GM21381 (cell line): ENCODE data around the gene SNRNP48.

Experiments
- ATAC-seq: cut with Tn5 transposase; IDR thresholded peaks from one replicate; pipeline ENCODE4 v1.9.1; 2021; ENCODE audit warnings: mild to moderate bottlenecking, moderate library complexity; ENCODE audit not compliant: unreplicated experiment

SNRNP48 gene

GRCh38 chr6:7590918-7591302, 912 bp downstream of the SNRNP48 start:
- ATAC-seq: no peak

GRCh38 chr6:7591770-7592169, 1.8 kb downstream of the SNRNP48 start:
- ATAC-seq: no peak

GRCh38 chr6:7593229-7593628, 3.2 kb downstream of the SNRNP48 start:
- ATAC-seq: no peak

GRCh38 chr6:7594579-7595125, 4.7 kb downstream of the SNRNP48 start:
- ATAC-seq: no peak

- peak; percentile 23 for ATAC-seq
Measured at GRCh38 chr6:7604003-7604402, 14.0 kb downstream of the SNRNP48 start.

- peak; percentile 79 for ATAC-seq
Measured at GRCh38 chr6:7604506-7604905, 14.5 kb downstream of the SNRNP48 start.

GRCh38 chr6:7615611-7616383, 25.8 kb downstream of the SNRNP48 start:
- ATAC-seq: no peak

- peak; percentile 54 for ATAC-seq
Measured at GRCh38 chr6:7617801-7618764, 28.1 kb downstream of the SNRNP48 start.

GRCh38 chr6:7621761-7622160, 31.8 kb downstream of the SNRNP48 start:
- no peak for ATAC-seq

- ATAC-seq: no peak
Measured at GRCh38 chr6:7624796-7625710, 35.1 kb downstream of the SNRNP48 start.

- no peak for ATAC-seq
Measured at GRCh38 chr6:7628479-7628878, 38.5 kb downstream of the SNRNP48 start.

GRCh38 chr6:7628909-7629308, 38.9 kb downstream of the SNRNP48 start:
- ATAC-seq: no peak

GRCh38 chr6:7629321-7629720, 39.3 kb downstream of the SNRNP48 start:
- ATAC-seq: no peak

GRCh38 chr6:7630792-7631191, 40.8 kb downstream of the SNRNP48 start:
- no peak for ATAC-seq

GRCh38 chr6:7631466-7631865, 41.5 kb downstream of the SNRNP48 start:
- no peak for ATAC-seq

GRCh38 chr6:7632501-7633290, 42.7 kb downstream of the SNRNP48 start:
- no peak for ATAC-seq

GRCh38 chr6:7633361-7633760, 43.4 kb downstream of the SNRNP48 start:
- no peak for ATAC-seq

- no peak for ATAC-seq
Measured at GRCh38 chr6:7636151-7636550, 46.2 kb downstream of the SNRNP48 start.

- ATAC-seq: no peak
Measured at GRCh38 chr6:7637533-7637932, 47.5 kb downstream of the SNRNP48 start.

GRCh38 chr6:7639427-7639826, 49.4 kb downstream of the SNRNP48 start:
- ATAC-seq: no peak
